H9 (cell line): ENCODE results near the gene NLE1. TPM values are rescaled to one million over a fixed set of nuclear protein-coding genes. Genes with fewer than 3 reads are reported as not detected.

ENCODE experiments used
- DNase-seq: peaks from one replicate; pipeline ENCODE4 v3.0.0-alpha.2; 2017
- H2AFZ ChIP-seq: one replicate; pipeline ENCODE4 v1.6.1; 2013; ENCODE audit warnings: mild to moderate bottlenecking, low read length, control low read depth, moderate library complexity
- H2AK5ac ChIP-seq: 2 replicates; pipeline ENCODE4 v1.6.1; 2013; ENCODE audit warnings: low read length, control low read depth, mixed read lengths; ENCODE audit not compliant: insufficient read length
- H2BK120ac ChIP-seq: one replicate; pipeline ENCODE4 v1.6.1; 2013; ENCODE audit warnings: low read depth, mild to moderate bottlenecking, low read length, control low read depth, inconsistent platforms; ENCODE audit not compliant: poor library complexity, severe bottlenecking
- H2BK12ac ChIP-seq: 2 replicates; pipeline ENCODE4 v1.6.1; 2013; ENCODE audit warnings: low read length, control low read depth, mixed read lengths, low read depth; ENCODE audit not compliant: insufficient read length
- H2BK15ac ChIP-seq: 2 replicates; pipeline ENCODE4 v1.6.1; 2013; ENCODE audit warnings: low read depth, low read length, control low read depth
- H2BK20ac ChIP-seq: one replicate; pipeline ENCODE4 v1.6.1; 2013; ENCODE audit warnings: low read depth, mild to moderate bottlenecking, low read length, control low read depth, inconsistent platforms; ENCODE audit not compliant: poor library complexity, severe bottlenecking
- H2BK5ac ChIP-seq: 2 replicates; pipeline ENCODE4 v1.6.1; 2013; ENCODE audit warnings: low read length, control low read depth, mixed read lengths; ENCODE audit not compliant: insufficient read length
- H3K14ac ChIP-seq: 2 replicates; pipeline ENCODE4 v1.6.1; 2013; ENCODE audit warnings: low read length, control low read depth; ENCODE audit not compliant: insufficient read depth
- H3K18ac ChIP-seq: 2 replicates; pipeline ENCODE4 v1.6.1; 2013; ENCODE audit warnings: low read depth, mild to moderate bottlenecking, mixed read lengths, low read length, control low read depth; ENCODE audit not compliant: insufficient read length
- H3K23ac ChIP-seq: 2 replicates; pipeline ENCODE4 v1.6.1; 2013; ENCODE audit warnings: low read length, control low read depth, mixed read lengths, low read depth; ENCODE audit not compliant: insufficient read length
- H3K23me2 ChIP-seq: 2 replicates; pipeline ENCODE4 v1.6.1; 2013; ENCODE audit warnings: low read depth, mild to moderate bottlenecking, mixed read lengths, low read length, control low read depth; ENCODE audit not compliant: insufficient read length, poor library complexity, severe bottlenecking
- H3K27ac ChIP-seq: 2 replicates; pipeline ENCODE4 v1.5.1; 2013; ENCODE audit warnings: low read length, control low read depth, mixed read lengths, low read depth; ENCODE audit not compliant: insufficient read length
- H3K27me3 ChIP-seq: 2 replicates; pipeline ENCODE4 v1.6.1; 2013; ENCODE audit warnings: low read length, control low read depth, inconsistent platforms; ENCODE audit not compliant: insufficient read depth
- H3K4ac ChIP-seq: 2 replicates; pipeline ENCODE4 v1.6.1; 2013; ENCODE audit warnings: low read depth, mild to moderate bottlenecking, control low read depth, inconsistent platforms, low read length, moderate library complexity
- H3K4me1 ChIP-seq: 2 replicates; pipeline ENCODE4 v1.6.1; 2013; ENCODE audit warnings: low read length, control low read depth, inconsistent platforms; ENCODE audit not compliant: insufficient read depth
- H3K4me2 ChIP-seq: 2 replicates; pipeline ENCODE4 v1.6.1; 2013; ENCODE audit warnings: low read length, control low read depth, mixed read lengths; ENCODE audit not compliant: insufficient read length, insufficient read depth
- H3K56ac ChIP-seq: 2 replicates; pipeline ENCODE4 v1.6.1; 2013; ENCODE audit warnings: low read depth, mild to moderate bottlenecking, mixed read lengths, low read length, control low read depth; ENCODE audit not compliant: insufficient read length
- H3K79me1 ChIP-seq: 2 replicates; pipeline ENCODE4 v1.6.1; 2013; ENCODE audit warnings: low read depth, mild to moderate bottlenecking, moderate library complexity, low read length, control low read depth, inconsistent platforms; ENCODE audit not compliant: insufficient read depth, poor library complexity, severe bottlenecking
- H3K79me2 ChIP-seq: 2 replicates; pipeline ENCODE4 v1.6.1; 2013; ENCODE audit warnings: low read length, control low read depth, inconsistent platforms; ENCODE audit not compliant: insufficient read depth
- H3K9ac ChIP-seq: 2 replicates; pipeline ENCODE4 v1.6.1; 2013; ENCODE audit warnings: low read length, control low read depth, mixed read lengths; ENCODE audit not compliant: insufficient read length; ENCODE audit errors: extremely low read depth
- H3K9me3 ChIP-seq: one replicate; pipeline ENCODE4 v1.6.1; 2013; ENCODE audit warnings: low read depth, low read length, inconsistent platforms; ENCODE audit not compliant: control insufficient read depth
- H3T11ph ChIP-seq: one replicate; pipeline ENCODE4 v1.6.1; 2013; ENCODE audit warnings: mild to moderate bottlenecking, low read length, control low read depth, inconsistent platforms
- H4K20me1 ChIP-seq: one replicate; pipeline ENCODE4 v1.6.1; 2013; ENCODE audit not compliant: control insufficient read depth, insufficient read length, insufficient read depth
- H4K5ac ChIP-seq: 2 replicates; pipeline ENCODE4 v1.6.1; 2013; ENCODE audit warnings: low read depth, mild to moderate bottlenecking, mixed read lengths, low read length, control low read depth; ENCODE audit not compliant: insufficient read length
- H4K8ac ChIP-seq: replicated peaks from 2 replicates; pipeline ENCODE4 v1.6.1; 2013; ENCODE audit warnings: low read length, control low read depth, mixed read lengths, low read depth; ENCODE audit not compliant: insufficient read length
- H4K91ac ChIP-seq: 2 replicates; pipeline ENCODE4 v1.6.1; 2013; ENCODE audit warnings: low read depth, mild to moderate bottlenecking, moderate library complexity, mixed read lengths, low read length, control low read depth; ENCODE audit not compliant: insufficient read length
- H3K27ac Mint-ChIP-seq, 3 experiments: 2 replicates in 2 of 3; 3 replicates in 1 of 3; pipeline ENCODE4 v1.8.0; 2020 to 2021; ENCODE audit warnings: mixed read lengths in 3 of 3, mild to moderate bottlenecking in 1 of 3, moderate library complexity in 1 of 3
- H3K27me3 Mint-ChIP-seq: 2 replicates; pipeline ENCODE4 v1.8.0; 2021; ENCODE audit warnings: low read depth, mild to moderate bottlenecking, moderate library complexity, mixed read lengths
- H3K36me3 Mint-ChIP-seq, 3 experiments: 2 replicates in 2 of 3; 3 replicates in 1 of 3; pipeline ENCODE4 v1.8.0; 2020 to 2021; ENCODE audit warnings: low read depth in 3 of 3, mixed read lengths in 3 of 3; ENCODE audit not compliant: insufficient read depth in 1 of 3
- H3K4me1 Mint-ChIP-seq, 2 experiments: 2 replicates each; pipeline ENCODE4 v1.8.0; 2020; ENCODE audit warnings: mixed read lengths in 2 of 2
- H3K4me3 Mint-ChIP-seq, 2 experiments: 2 replicates in 1 of 2; 3 replicates in 1 of 2; pipeline ENCODE4 v1.8.0; 2020 to 2021; ENCODE audit warnings: mild to moderate bottlenecking in 2 of 2, mixed read lengths in 2 of 2, moderate library complexity in 1 of 2
- H3K9me3 Mint-ChIP-seq, 2 experiments: 2 replicates in 1 of 2; 3 replicates in 1 of 2; pipeline ENCODE4 v1.8.0; 2020; ENCODE audit warnings: mild to moderate bottlenecking in 2 of 2, mixed read lengths in 2 of 2, moderate library complexity in 1 of 2
- WGBS: extraction: QIAGEN DNeasy Blood & Tissue Kit; methylation state at CpG from one replicate; pipeline ENCODE4 v1.1.7; 2013; ENCODE audit warnings: missing lambda C conversion rate, low lambda C conversion rate, mixed read lengths; ENCODE audit not compliant: insufficient read length; ENCODE audit errors: extremely low coverage; 5-methylcytosine and 5-hydroxymethylcytosine counted together
- total RNA-seq: library from RNA; stranded (reverse); gene quantifications from 2 replicates; pipeline ENCODE4 v1.2.1, GENCODE V29; 2021
- TF ChIP-seq, protein P1 (sequence below): fragments of 200-600 bp; sonication (generic); conservative IDR thresholded peaks from 3 replicates; pipeline ENCODE4 v1.8.0; 2021; ENCODE audit warnings: antibody characterized with exemption, mild to moderate bottlenecking

NLE1 gene
- total RNA-seq, 1 experiment from 2014 or later = 43.9 TPM

DNA sequence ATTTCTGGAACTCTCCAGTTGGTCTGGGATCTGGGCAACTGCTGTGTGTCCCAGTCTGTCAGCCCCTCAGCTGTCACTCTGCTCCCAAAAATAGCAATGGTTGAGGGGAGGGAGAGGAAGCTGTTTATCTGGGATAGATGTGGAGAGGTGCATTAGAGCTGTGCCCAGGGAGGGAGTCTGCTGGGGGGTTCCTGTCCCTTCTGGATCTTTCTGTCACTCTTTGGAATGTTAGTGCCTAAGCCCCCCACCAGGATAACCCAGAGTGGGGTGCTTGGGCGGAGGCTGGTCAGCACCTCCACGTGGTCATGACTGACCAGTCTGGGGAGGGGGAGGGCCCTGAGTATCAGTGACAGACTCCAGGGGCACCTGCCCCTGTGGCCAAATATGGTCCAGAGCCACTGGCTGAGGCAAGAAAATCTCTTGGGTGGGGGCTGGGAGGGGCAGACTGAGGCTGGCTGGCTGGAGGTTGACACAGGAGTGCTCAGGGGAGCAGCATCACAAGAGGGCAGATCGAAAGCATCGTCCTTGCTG lies 5.3 kb upstream of the NLE1 start, which contains the start of gene UNC45B:
Gene UNC45B, plus strand, starts transcription at position 443 of the 531 bp plus-strand sequence. CDS start 447 bp downstream, outside the sequence.
- H3K9ac ChIP-seq = no peak within 1 kb of the TSS
- DNase-seq = no peak
- H3K14ac ChIP-seq = no peak within 1 kb of the TSS; the same call in 1 of the 2 replicates
- no peak within 1 kb of the TSS for H2AK5ac ChIP-seq
- TF ChIP-seq, protein P1, sequence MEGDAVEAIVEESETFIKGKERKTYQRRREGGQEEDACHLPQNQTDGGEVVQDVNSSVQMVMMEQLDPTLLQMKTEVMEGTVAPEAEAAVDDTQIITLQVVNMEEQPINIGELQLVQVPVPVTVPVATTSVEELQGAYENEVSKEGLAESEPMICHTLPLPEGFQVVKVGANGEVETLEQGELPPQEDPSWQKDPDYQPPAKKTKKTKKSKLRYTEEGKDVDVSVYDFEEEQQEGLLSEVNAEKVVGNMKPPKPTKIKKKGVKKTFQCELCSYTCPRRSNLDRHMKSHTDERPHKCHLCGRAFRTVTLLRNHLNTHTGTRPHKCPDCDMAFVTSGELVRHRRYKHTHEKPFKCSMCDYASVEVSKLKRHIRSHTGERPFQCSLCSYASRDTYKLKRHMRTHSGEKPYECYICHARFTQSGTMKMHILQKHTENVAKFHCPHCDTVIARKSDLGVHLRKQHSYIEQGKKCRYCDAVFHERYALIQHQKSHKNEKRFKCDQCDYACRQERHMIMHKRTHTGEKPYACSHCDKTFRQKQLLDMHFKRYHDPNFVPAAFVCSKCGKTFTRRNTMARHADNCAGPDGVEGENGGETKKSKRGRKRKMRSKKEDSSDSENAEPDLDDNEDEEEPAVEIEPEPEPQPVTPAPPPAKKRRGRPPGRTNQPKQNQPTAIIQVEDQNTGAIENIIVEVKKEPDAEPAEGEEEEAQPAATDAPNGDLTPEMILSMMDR = no peak
- H3K79me2 ChIP-seq = no peaks in the 10 kb centered on the region
- no peak within 1 kb of the TSS for H4K8ac ChIP-seq
- no peaks in the 10 kb centered on the region for H4K20me1 ChIP-seq
- no peak within 1 kb of the TSS for H2BK5ac ChIP-seq
- Mint-ChIP-seq H3K36me3 (no peaks in the 10 kb centered on the region), H3K27ac (no peak within 1 kb of the TSS; a peak in 1 of 7 replicates), H3K9me3 (no peaks in the 10 kb centered on the region; a peak in 1 of 5 replicates), H3K27me3 (peaks cover 5% of the 10 kb centered on the region), H3K4me1 (peaks cover 6 to 20% of the 10 kb centered on the region in 2 experiments), H3K4me3 (no peak within 1 kb of the TSS)
- H3K18ac ChIP-seq = no peak within 1 kb of the TSS
- H4K5ac ChIP-seq = no peak within 1 kb of the TSS
- no peak within 1 kb of the TSS for H3T11ph ChIP-seq
- no peak within 1 kb of the TSS for H3K56ac ChIP-seq
- no peaks in the 10 kb centered on the region for H3K27me3 ChIP-seq
- no peaks in the 10 kb centered on the region for H3K9me3 ChIP-seq
- H3K79me1 ChIP-seq = no peaks in the 10 kb centered on the region
- no peak within 1 kb of the TSS for H2BK20ac ChIP-seq
- H3K4ac ChIP-seq = no peak within 1 kb of the TSS
- no peak within 1 kb of the TSS for H3K27ac ChIP-seq
- H2AFZ ChIP-seq = no peak within 1 kb of the TSS
- no peak within 1 kb of the TSS for H4K91ac ChIP-seq
- H3K4me1 ChIP-seq = no peaks in the 10 kb centered on the region
- H3K23ac ChIP-seq = no peak within 1 kb of the TSS
- H3K4me2 ChIP-seq = no peak within 1 kb of the TSS
- H2BK120ac ChIP-seq = no peak within 1 kb of the TSS
- no peaks in the 10 kb centered on the region for H3K23me2 ChIP-seq
- H2BK15ac ChIP-seq = no peak within 1 kb of the TSS
- no peak within 1 kb of the TSS for H2BK12ac ChIP-seq
- no CpG with 5 or more reads among the region's 4 CpGs for WGBS
